Stimulated activated naive CD8-positive, alpha-beta T cell treated with anti-CD3 and anti-CD28 coated beads, Interleukin-15, Interleukin-2, amounts not matched to agents 100 ng/mL and 50 ng/mL, for 24 hours (primary cell): ENCODE data around the gene TBX15.

Experiments used
- H3K27ac Mint-ChIP-seq: one replicate; pipeline ENCODE4 v1.8.0; 2021; ENCODE audit warnings: mild to moderate bottlenecking, mixed read lengths
- H3K27me3 Mint-ChIP-seq: one replicate; pipeline ENCODE4 v1.8.0; 2021; ENCODE audit warnings: mixed read lengths
- H3K36me3 Mint-ChIP-seq: one replicate; pipeline ENCODE4 v1.8.0; 2021; ENCODE audit warnings: low read depth, mixed read lengths
- H3K4me1 Mint-ChIP-seq: one replicate; pipeline ENCODE4 v1.8.0; 2021; ENCODE audit warnings: low read depth, mixed read lengths
- H3K4me3 Mint-ChIP-seq: one replicate; pipeline ENCODE4 v1.8.0; 2021; ENCODE audit warnings: mild to moderate bottlenecking, mixed read lengths
- H3K9me3 Mint-ChIP-seq: one replicate; pipeline ENCODE4 v1.8.0; 2021; ENCODE audit warnings: mixed read lengths

TBX15 gene

GRCh38 chr1:118993700-118994026 is 5.5 kb upstream of the TBX15 start:
- Mint-ChIP-seq H3K4me1 (peaks cover 5% of the 10 kb centered on the region), H3K27ac (peak overlapping the region; percentile 21), H3K4me3 (no peak overlapping the region)

GRCh38 chr1:118992868-118993699 is 4.9 kb upstream of the TBX15 start:
- Mint-ChIP-seq H3K27me3 (peaks cover 86% of the 10 kb centered on the region), H3K36me3 (peaks cover 5% of the 10 kb centered on the region), H3K4me1 (peaks cover 5% of the 10 kb centered on the region), H3K4me3 (no peak overlapping the region), H3K27ac (no peak overlapping the region), H3K9me3 (peaks cover 3% of the 10 kb centered on the region)

More at GRCh38 chr1:118993700-118994026, 5.5 kb upstream of the TBX15 start:
- Mint-ChIP-seq H3K36me3 (peaks cover 5% of the 10 kb centered on the region), H3K27me3 (peaks cover 84% of the 10 kb centered on the region), H3K9me3 (peaks cover 3% of the 10 kb centered on the region)

- peaks cover 5% of the 10 kb centered on the region for H3K4me1 Mint-ChIP-seq
- H3K4me3 Mint-ChIP-seq: no peak overlapping the region
- peak overlapping the region; percentile 40 for H3K27ac Mint-ChIP-seq
- peaks cover 87% of the 10 kb centered on the region for H3K27me3 Mint-ChIP-seq
- H3K9me3 Mint-ChIP-seq: peaks cover 3% of the 10 kb centered on the region
- peaks cover 5% of the 10 kb centered on the region for H3K36me3 Mint-ChIP-seq
These were observed 4.2 kb upstream of the TBX15 start for GRCh38 chr1:118992237-118992825.

GRCh38 chr1:118991448-118991847 is 3.3 kb upstream of the TBX15 start:
- Mint-ChIP-seq H3K4me3 (no peak overlapping the region), H3K9me3 (peaks cover 7% of the 10 kb centered on the region), H3K27me3 (peaks cover 89% of the 10 kb centered on the region), H3K27ac (peak overlapping the region; percentile 40), H3K4me1 (peaks cover 13% of the 10 kb centered on the region), H3K36me3 (peaks cover 11% of the 10 kb centered on the region)

- Mint-ChIP-seq H3K36me3 (peaks cover 14% of the 10 kb centered on the region), H3K4me3 (no peak overlapping the region), H3K27me3 (peaks cover 93% of the 10 kb centered on the region), H3K9me3 (peaks cover 7% of the 10 kb centered on the region), H3K4me1 (peaks cover 16% of the 10 kb centered on the region), H3K27ac (no peak overlapping the region)
These were observed 2.5 kb upstream of the TBX15 start for GRCh38 chr1:118990513-118991152.

- H3K4me3 Mint-ChIP-seq: no peak overlapping the region
- H3K27me3 Mint-ChIP-seq: peaks cover 93% of the 10 kb centered on the region
- H3K27ac Mint-ChIP-seq: no peak overlapping the region
- H3K9me3 Mint-ChIP-seq: peaks cover 7% of the 10 kb centered on the region
- peaks cover 22% of the 10 kb centered on the region for H3K4me1 Mint-ChIP-seq
- peaks cover 14% of the 10 kb centered on the region for H3K36me3 Mint-ChIP-seq
These were observed 1.8 kb upstream of the TBX15 start for GRCh38 chr1:118989878-118990378.

- no peak overlapping the region for H3K4me3 Mint-ChIP-seq
- H3K27ac Mint-ChIP-seq: no peak overlapping the region
- H3K9me3 Mint-ChIP-seq: peaks cover 7% of the 10 kb centered on the region
- H3K27me3 Mint-ChIP-seq: peaks cover 93% of the 10 kb centered on the region
- peaks cover 26% of the 10 kb centered on the region for H3K4me1 Mint-ChIP-seq
- H3K36me3 Mint-ChIP-seq: peaks cover 18% of the 10 kb centered on the region
These were observed 1.1 kb upstream of the TBX15 start for GRCh38 chr1:118989006-118989815.

GRCh38 chr1:118987468-118988185 is 516 bp downstream of the TBX15 start:
- Mint-ChIP-seq H3K36me3 (peaks cover 18% of the 10 kb centered on the region), H3K4me3 (no peak overlapping the region), H3K9me3 (peaks cover 16% of the 10 kb centered on the region), H3K27ac (no peak overlapping the region), H3K27me3 (peaks cover 98% of the 10 kb centered on the region), H3K4me1 (peaks cover 30% of the 10 kb centered on the region)

- Mint-ChIP-seq H3K27ac (no peak overlapping the region), H3K27me3 (peaks cover 98% of the 10 kb centered on the region), H3K36me3 (peaks cover 12% of the 10 kb centered on the region), H3K4me3 (peak overlapping the region; percentile 35), H3K4me1 (peaks cover 25% of the 10 kb centered on the region), H3K9me3 (peaks cover 14% of the 10 kb centered on the region)
These were observed 1.3 kb downstream of the TBX15 start for GRCh38 chr1:118986555-118987467.

GRCh38 chr1:118985640-118986554 is 2.2 kb downstream of the TBX15 start:
- Mint-ChIP-seq H3K36me3 (peaks cover 12% of the 10 kb centered on the region), H3K4me1 (peaks cover 25% of the 10 kb centered on the region), H3K9me3 (peaks cover 14% of the 10 kb centered on the region), H3K27ac (no peak overlapping the region), H3K4me3 (no peak overlapping the region), H3K27me3 (peaks cover 98% of the 10 kb centered on the region)

- peak overlapping the region; percentile 45 for H3K4me3 Mint-ChIP-seq
- peaks cover 25% of the 10 kb centered on the region for H3K4me1 Mint-ChIP-seq
These were observed 3.2 kb downstream of the TBX15 start for GRCh38 chr1:118984722-118985639.

More at GRCh38 chr1:118984722-118985639, 3.2 kb downstream of the TBX15 start:
- Mint-ChIP-seq H3K27ac (no peak overlapping the region), H3K36me3 (peaks cover 17% of the 10 kb centered on the region), H3K9me3 (peaks cover 14% of the 10 kb centered on the region), H3K27me3 (peaks cover 100% of the 10 kb centered on the region)
